ENCODE measurements around the gene MSMO1. TPM values are rescaled to one million over a fixed set of nuclear protein-coding genes. Genes with fewer than 3 reads are reported as not detected.

Gene MSMO1
- total and polyA plus RNA-seq, 2 of the 8 experiments (the other 6 are each of a cell fraction or from before 2014, with no cell fraction given), result 79.8 to 109 TPM

DNA sequence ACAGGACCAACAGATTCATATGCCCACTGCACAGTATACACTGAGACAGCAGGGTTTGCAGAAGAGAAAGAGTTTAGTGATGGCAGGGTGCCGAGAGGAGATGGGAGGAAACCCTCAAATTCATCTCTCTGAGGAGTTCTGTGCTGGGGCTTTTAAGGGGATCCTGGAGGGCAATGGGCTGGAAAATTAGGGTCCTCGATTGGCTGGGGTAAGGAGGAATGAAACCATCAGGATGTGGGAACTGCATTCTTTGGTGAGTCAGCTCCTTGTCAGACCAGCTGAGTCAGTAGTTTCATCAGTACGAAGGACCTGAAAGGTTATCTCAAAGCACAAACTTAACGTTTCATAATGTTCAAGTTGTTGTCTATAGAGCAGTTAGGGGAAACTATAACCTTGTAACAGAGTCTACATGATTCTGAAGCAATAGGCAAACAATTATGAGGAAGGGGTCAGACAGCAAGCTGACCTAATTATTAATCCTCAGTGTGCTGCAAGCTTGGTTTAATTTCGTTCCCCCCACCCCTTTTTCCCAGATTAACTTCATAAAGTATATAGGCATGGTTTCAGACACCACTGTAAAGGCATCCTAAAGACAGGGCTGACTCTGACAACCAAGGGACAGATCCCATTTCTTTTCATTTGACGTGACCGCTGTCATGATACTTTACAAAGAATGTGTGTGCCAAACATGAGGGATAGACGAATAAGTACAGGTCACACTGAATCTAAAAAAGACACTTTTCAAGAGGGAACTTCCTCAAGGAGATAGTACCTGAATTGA lies 1.5 kb upstream of the MSMO1 start:
- H3K23me2 ChIP-seq (ENCODE audit: low read depth, low read length), result peaks cover 3% of the 10 kb centered on the region
- no peak overlapping the region for H2BK15ac ChIP-seq (ENCODE audit: low read length)
- peak overlapping the region; percentile 62 for H3K56ac ChIP-seq (replicated peaks; ENCODE audit: insufficient read length, low read depth, low read length)
- H3K18ac ChIP-seq (ENCODE audit: extremely low read depth, low read length), result no peak overlapping the region; the same call in 1 of the 2 replicates
- H3K4me2 ChIP-seq (ENCODE audit: insufficient read depth in 1 of 2, low read depth in 2 of 2, low read length in 2 of 2), result peak overlapping the region; percentile 78 to 90
- peak overlapping the region; percentile 42; the same call in 1 of the 2 replicates for H2AFZ ChIP-seq (ENCODE audit: low read length)
- H3K9me3 ChIP-seq (ENCODE audit: insufficient read depth in 2 of 2, low read depth in 1 of 2, low read length in 1 of 2), result no peaks in the 10 kb centered on the region
- H4K91ac ChIP-seq (replicated peaks; ENCODE audit: insufficient read length, low read length), result peak overlapping the region; percentile 77
- no peaks in the 10 kb centered on the region; the same call in 1 of the 2 replicates for H3K79me1 ChIP-seq (ENCODE audit: low read depth, low read length)
- H3K9ac ChIP-seq (replicated peaks in 1 of 4; ENCODE audit: extremely low read depth in 1 of 4, low read depth in 3 of 4, low read length in 3 of 4), result 0 out of 7 replicates have a peak overlapping the region, but pooled peaks of 1 of the 4 experiments have one; percentile 5
- no peak overlapping the region for H3K27ac ChIP-seq (ENCODE audit: low read depth, low read length)
- H4K5ac ChIP-seq (ENCODE audit: insufficient read length, low read depth, low read length), result no peak overlapping the region
- peak overlapping the region; percentile 60; the same call in 1 of the 2 replicates for H2BK12ac ChIP-seq (ENCODE audit: low read depth, low read length)
- WGBS, 2 experiments (ENCODE audit: extremely low coverage in 1 of 2, insufficient coverage in 1 of 2, insufficient read length in 1 of 2, insufficient replicate concordance in 2 of 2, low coverage in 1 of 2, low lambda C conversion rate in 2 of 2, missing lambda C conversion rate in 1 of 2), result 68% methylated on average over 8 of the region's 8 CpGs; no CpG with 5 or more reads in 1 of the 2 experiments
- ChIA-PET POLR2A (ENCODE audit: partially characterized antibody) (interaction anchor here (0.6 to 2.1 kb wide), 6 partner anchors 9 to 204 kb away, joined by 3 to 9 read pairs (median 3); no protein-coding TSS in a partner anchor), CTCF (ENCODE audit: partially characterized antibody) (interaction anchor here (1.0 to 2.8 kb wide), 2 partner anchors 159 to 195 kb away, joined by 3 to 12 read pairs; no protein-coding TSS in a partner anchor)
- H2BK5ac ChIP-seq (ENCODE audit: low read depth, low read length), result peak overlapping the region; percentile 64
- H3K4ac ChIP-seq (replicated peaks; ENCODE audit: insufficient read length, low read depth, low read length), result no peak overlapping the region
- peak overlapping the region; percentile 68 for H2BK120ac ChIP-seq (replicated peaks; ENCODE audit: low read depth, low read length)
- no peak overlapping the region; the same call in 1 of the 2 replicates for H2BK20ac ChIP-seq (ENCODE audit: low read length)
- peak; percentile 69 for FAIRE-seq
- H3K36me3 ChIP-seq (ENCODE audit: control insufficient read depth in 2 of 4, insufficient read depth in 4 of 4, low read length in 3 of 4), result peaks cover 0 to 9% (median 3%) of the 10 kb centered on the region in 4 experiments; a peak in 2 of 8 replicates
- peaks cover 5 to 9% (median 7%) of the 10 kb centered on the region in 4 experiments for H3K4me1 ChIP-seq (replicated peaks in 1 of 4; ENCODE audit: control insufficient read depth in 3 of 4, insufficient read depth in 4 of 4, low read length in 3 of 4)
- peak in 1 of 2 experiments; percentile 49 for DNase-seq (ENCODE audit: low read depth in 1 of 2, low spot score in 2 of 2)
- peak overlapping the region; percentile 54 for H2AK5ac ChIP-seq (ENCODE audit: low read depth, low read length)
- H4K8ac ChIP-seq (ENCODE audit: extremely low read depth, insufficient read depth, low read length), result 0 out of 2 replicates have a peak overlapping the region, but pooled peaks have one; percentile 6
- peaks cover 31 to 34% of the 10 kb centered on the region in 2 experiments for H3K79me2 ChIP-seq (ENCODE audit: control insufficient read depth in 1 of 2, insufficient read depth in 2 of 2, low read length in 2 of 2)
- no peak overlapping the region for H3K14ac ChIP-seq (ENCODE audit: insufficient read length)
- H3K27me3 ChIP-seq (replicated peaks in 1 of 4; ENCODE audit: control insufficient read depth in 3 of 4, extremely low read depth in 1 of 4, insufficient read depth in 3 of 4, low read length in 3 of 4), result no peaks in the 10 kb centered on the region
- H3K4me3 ChIP-seq (ENCODE audit: extremely low read depth in 1 of 4, insufficient read depth in 2 of 4, low read depth in 3 of 4, low read length in 4 of 4), result peak overlapping the region in 2 of 4 experiments; percentile 92 to 93; a peak in 3 of 8 replicates
- H4K20me1 ChIP-seq (replicated peaks in 1 of 2; ENCODE audit: control insufficient read depth in 1 of 2, insufficient read depth in 2 of 2, low read length in 2 of 2), result peaks cover 12% of the 10 kb centered on the region in 2 experiments
- TF ChIP-seq TEAD4 (IDR thresholded peaks at IDR 0.05; ENCODE audit: low read depth, low read length) (0 out of 2 replicates have a peak, but pooled peaks have one; percentile 39), JUN (IDR thresholded peaks at IDR 0.05; ENCODE audit: low read depth, low read length) (0 out of 2 replicates have a peak, but pooled peaks have one; percentile 24), TCF12 (IDR thresholded peaks at IDR 0.05; ENCODE audit: low read depth, low read length) (no peak), GABPA (IDR thresholded peaks at IDR 0.05; ENCODE audit: borderline replicate concordance, insufficient read depth, low read length) (no peak), JUND (IDR thresholded peaks at IDR 0.05; ENCODE audit: low read length) (peak; percentile 52; the same call in 1 of the 2 replicates), MAFK (IDR thresholded peaks at IDR 0.05; ENCODE audit: low read depth, low read length) (peak; percentile 93), BACH1 (IDR thresholded peaks at IDR 0.05; ENCODE audit: low read length) (peak; percentile 99)
- TF ChIP-seq, protein P1, sequence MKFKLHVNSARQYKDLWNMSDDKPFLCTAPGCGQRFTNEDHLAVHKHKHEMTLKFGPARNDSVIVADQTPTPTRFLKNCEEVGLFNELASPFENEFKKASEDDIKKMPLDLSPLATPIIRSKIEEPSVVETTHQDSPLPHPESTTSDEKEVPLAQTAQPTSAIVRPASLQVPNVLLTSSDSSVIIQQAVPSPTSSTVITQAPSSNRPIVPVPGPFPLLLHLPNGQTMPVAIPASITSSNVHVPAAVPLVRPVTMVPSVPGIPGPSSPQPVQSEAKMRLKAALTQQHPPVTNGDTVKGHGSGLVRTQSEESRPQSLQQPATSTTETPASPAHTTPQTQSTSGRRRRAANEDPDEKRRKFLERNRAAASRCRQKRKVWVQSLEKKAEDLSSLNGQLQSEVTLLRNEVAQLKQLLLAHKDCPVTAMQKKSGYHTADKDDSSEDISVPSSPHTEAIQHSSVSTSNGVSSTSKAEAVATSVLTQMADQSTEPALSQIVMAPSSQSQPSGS (IDR thresholded peaks at IDR 0.05; ENCODE audit: low read length), result no peak
- no peak overlapping the region for H3K23ac ChIP-seq (ENCODE audit: insufficient read length)
